ENCODE measurements around the gene PODXL2. TPM values are rescaled to one million over a fixed set of nuclear protein-coding genes. Genes with fewer than 3 reads are reported as not detected.

Gene PODXL2
- total and polyA plus RNA-seq, 2 of the 8 experiments (the other 6 are each of a cell fraction or from before 2014, with no cell fraction given) = 27.6 to 31.6 TPM

- Histone ChIP-seq H3K4ac (replicated peaks; ENCODE audit: insufficient read length, low read depth, low read length) (no peak overlapping the region), H3K9ac (replicated peaks in 1 of 4; ENCODE audit: extremely low read depth in 1 of 4, low read depth in 3 of 4, low read length in 3 of 4) (no peak overlapping the region), H2BK120ac (replicated peaks; ENCODE audit: low read depth, low read length) (no peak overlapping the region), H4K91ac (replicated peaks; ENCODE audit: insufficient read length, low read length) (no peak overlapping the region), H3K27me3 (replicated peaks in 1 of 4; ENCODE audit: control insufficient read depth in 3 of 4, extremely low read depth in 1 of 4, insufficient read depth in 3 of 4, low read length in 3 of 4) (no peaks in the 10 kb centered on the region), H2BK20ac (ENCODE audit: low read length) (no peak overlapping the region), H3K4me2 (ENCODE audit: insufficient read depth in 1 of 2, low read depth in 2 of 2, low read length in 2 of 2) (no peak overlapping the region), H3K4me1 (replicated peaks in 1 of 4; ENCODE audit: control insufficient read depth in 3 of 4, insufficient read depth in 4 of 4, low read length in 3 of 4) (peaks cover 0 to 11% (median 2%) of the 10 kb centered on the region in 4 experiments; a peak in 3 of 7 replicates), H4K8ac (ENCODE audit: extremely low read depth, insufficient read depth, low read length) (peak overlapping the region; percentile 5; the same call in 1 of the 2 replicates), H3K14ac (ENCODE audit: insufficient read length) (no peak overlapping the region), H3K9me3 (ENCODE audit: insufficient read depth in 2 of 2, low read depth in 1 of 2, low read length in 1 of 2) (no peaks in the 10 kb centered on the region), H3K23ac (ENCODE audit: insufficient read length) (no peak overlapping the region), H4K20me1 (replicated peaks in 1 of 2; ENCODE audit: control insufficient read depth in 1 of 2, insufficient read depth in 2 of 2, low read length in 2 of 2) (no peaks in the 10 kb centered on the region), H2BK5ac (ENCODE audit: low read depth, low read length) (no peak overlapping the region), H3K18ac (ENCODE audit: extremely low read depth, low read length) (peak overlapping the region; percentile 13; the same call in 1 of the 2 replicates), H2BK15ac (ENCODE audit: low read length) (0 out of 2 replicates have a peak overlapping the region, but pooled peaks have one; percentile 49), H2BK12ac (ENCODE audit: low read depth, low read length) (no peak overlapping the region), H2AFZ (ENCODE audit: low read length) (0 out of 2 replicates have a peak overlapping the region, but pooled peaks have one; percentile 15), H3K79me1 (ENCODE audit: low read depth, low read length) (no peaks in the 10 kb centered on the region), H3K23me2 (ENCODE audit: low read depth, low read length) (no peaks in the 10 kb centered on the region), H3K79me2 (ENCODE audit: control insufficient read depth in 1 of 2, insufficient read depth in 2 of 2, low read length in 2 of 2) (no peaks in the 10 kb centered on the region), H3K36me3 (ENCODE audit: control insufficient read depth in 2 of 4, insufficient read depth in 4 of 4, low read length in 3 of 4) (no peaks in the 10 kb centered on the region), H2AK5ac (ENCODE audit: low read depth, low read length) (no peak overlapping the region), H3K56ac (replicated peaks; ENCODE audit: insufficient read length, low read depth, low read length) (no peak overlapping the region), H3K4me3 (ENCODE audit: extremely low read depth in 1 of 4, insufficient read depth in 2 of 4, low read depth in 3 of 4, low read length in 4 of 4) (no peak overlapping the region), H3K27ac (ENCODE audit: low read depth, low read length) (no peak overlapping the region), H4K5ac (ENCODE audit: insufficient read length, low read depth, low read length) (no peak overlapping the region)
- whole genome bisulfite sequencing, 2 experiments (ENCODE audit: extremely low coverage in 1 of 2, insufficient coverage in 1 of 2, insufficient read length in 1 of 2, insufficient replicate concordance in 2 of 2, low coverage in 1 of 2, low lambda C conversion rate in 2 of 2, missing lambda C conversion rate in 1 of 2) = 81% methylated on average over 14 of the region's 14 CpGs; no CpG with 5 or more reads in 1 of the 2 experiments
- TF ChIP-seq SIX5 (IDR thresholded peaks at IDR 0.05; ENCODE audit: low read depth, low read length) (no peak), MAX (IDR thresholded peaks at IDR 0.05) (no peak), CEBPB (IDR thresholded peaks at IDR 0.05; ENCODE audit: low read depth, low read length) (no peak), EZH2 (IDR thresholded peaks at IDR 0.05; ENCODE audit: low read depth, low read length, severe bottlenecking) (no peak), BRCA1 (IDR thresholded peaks at IDR 0.05; ENCODE audit: low read depth, low read length) (no peak), BCL11A (IDR thresholded peaks at IDR 0.05; ENCODE audit: low read depth in 2 of 2, low read length in 2 of 2) (no peak), CHD1 (IDR thresholded peaks at IDR 0.05; ENCODE audit: low read depth, low read length) (no peak), USF2 (IDR thresholded peaks at IDR 0.05; ENCODE audit: low read length) (no peak), ATF3 (IDR thresholded peaks at IDR 0.05; ENCODE audit: insufficient read depth, low read depth, low read length) (no peak)
- DNase-seq (ENCODE audit: low read depth in 1 of 2, low spot score in 2 of 2) (no peak), FAIRE-seq (no peak)
- POLR2A ChIA-PET (ENCODE audit: partially characterized antibody) = no interaction called here
- CTCF ChIA-PET (ENCODE audit: partially characterized antibody) = interaction anchor here (0.8 to 6.8 kb wide), 12 partner anchors 11 to 179 kb away, joined by 3 to 43 read pairs (median 4); no protein-coding TSS in a partner anchor
Observed at GRCh38 chr3:127711021-127711695, 82.2 kb downstream of the PODXL2 start.

Data from H1 (cell line).